ENCODE measurements around the gene EHBP1L1. TPM values are rescaled to one million over a fixed set of nuclear protein-coding genes. Genes with fewer than 3 reads are reported as not detected.

EHBP1L1 gene
- total RNA-seq, 1 experiment from 2014 or later = 105 TPM

DNA sequence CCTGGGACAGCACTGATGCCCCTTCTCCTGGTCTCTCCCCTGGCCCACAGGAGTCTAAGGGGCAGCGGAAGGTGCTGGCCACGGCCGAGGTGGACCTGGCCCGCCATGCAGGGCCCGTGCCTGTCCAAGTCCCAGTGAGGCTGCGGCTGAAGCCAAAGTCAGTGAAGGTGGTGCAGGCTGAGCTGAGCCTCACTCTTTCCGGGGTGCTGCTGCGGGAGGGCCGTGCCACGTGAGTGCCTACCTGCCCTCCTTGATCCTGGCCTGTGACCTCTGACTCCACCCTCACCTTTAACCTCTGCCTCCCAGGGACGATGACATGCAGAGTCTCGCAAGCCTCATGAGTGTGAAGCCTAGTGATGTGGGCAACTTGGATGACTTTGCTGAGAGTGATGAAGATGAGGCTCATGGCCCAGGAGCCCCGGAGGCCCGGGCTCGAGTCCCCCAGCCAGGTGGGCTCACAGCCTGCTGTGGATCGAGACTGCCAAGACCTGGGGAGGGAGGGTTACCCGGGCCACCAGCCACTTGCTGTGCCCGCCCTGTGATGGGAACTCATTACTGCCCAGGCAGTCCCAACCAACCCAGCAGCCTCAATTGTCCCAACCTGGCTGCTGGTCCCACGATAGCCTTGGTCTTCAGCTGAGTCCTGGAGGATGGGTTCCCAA lies 4.3 kb downstream of the EHBP1L1 start:
- POLR2A ChIA-PET = no interaction called here
- H3K9me2 ChIP-seq (ENCODE audit: insufficient read depth) = no peaks in the 10 kb centered on the region
- DNase-seq (ENCODE audit: low read depth, low spot score) = no peak
- intact Hi-C loops (cut with micrococcal nuclease) = no loop called here
- H3K4me1 ChIP-seq (ENCODE audit: control insufficient read depth in 1 of 2, insufficient read depth in 2 of 2, low read length in 2 of 2) = peaks cover 22 to 26% of the 10 kb centered on the region in 2 experiments
- no peaks in the 10 kb centered on the region for H3K27me3 ChIP-seq (ENCODE audit: insufficient read depth, low read length)
- H2AFZ ChIP-seq (ENCODE audit: low read depth, low read length, poor library complexity, severe bottlenecking) = no peak overlapping the region
- no peaks in the 10 kb centered on the region for H3K9me3 ChIP-seq (ENCODE audit: control insufficient read depth in 1 of 2, insufficient read depth in 1 of 2, low read depth in 1 of 2, low read length in 2 of 2)
- CTCF ChIA-PET = no interaction called here
- H4K20me1 ChIP-seq (ENCODE audit: insufficient read depth) = no peaks in the 10 kb centered on the region
- no peak for TF ChIP-seq ELF1 (IDR thresholded peaks at IDR 0.05; ENCODE audit: borderline replicate concordance, low read depth)
- no peak for ATAC-seq
- RAD21 ChIA-PET (ENCODE audit: low non-redundant PET in 1 of 2, low total read pairs in 2 of 2, uncharacterized antibody in 2 of 2, unreplicated experiment in 2 of 2) = no interaction called here
- no TSS peak for BruUV-seq (replicated peaks)
- no peak overlapping the region for H3K27ac ChIP-seq (ENCODE audit: low read depth, low read length)
- no peak overlapping the region for H3K4me3 ChIP-seq (replicated peaks in 1 of 2; ENCODE audit: low read depth in 1 of 2, low read length in 2 of 2)
- H3K4me2 ChIP-seq (ENCODE audit: low read length) = no peak overlapping the region
- H3K79me2 ChIP-seq (ENCODE audit: insufficient read depth, low read length) = peaks cover 19% of the 10 kb centered on the region; the same call in 1 of the 2 replicates
- peaks cover 2 to 4% of the 10 kb centered on the region in 2 experiments; a peak in 2 of 4 replicates for H3K36me3 ChIP-seq (ENCODE audit: control insufficient read depth in 1 of 2, insufficient read depth in 2 of 2, low read length in 2 of 2)
- no peak overlapping the region for H3K9ac ChIP-seq (ENCODE audit: low read length)

DNA sequence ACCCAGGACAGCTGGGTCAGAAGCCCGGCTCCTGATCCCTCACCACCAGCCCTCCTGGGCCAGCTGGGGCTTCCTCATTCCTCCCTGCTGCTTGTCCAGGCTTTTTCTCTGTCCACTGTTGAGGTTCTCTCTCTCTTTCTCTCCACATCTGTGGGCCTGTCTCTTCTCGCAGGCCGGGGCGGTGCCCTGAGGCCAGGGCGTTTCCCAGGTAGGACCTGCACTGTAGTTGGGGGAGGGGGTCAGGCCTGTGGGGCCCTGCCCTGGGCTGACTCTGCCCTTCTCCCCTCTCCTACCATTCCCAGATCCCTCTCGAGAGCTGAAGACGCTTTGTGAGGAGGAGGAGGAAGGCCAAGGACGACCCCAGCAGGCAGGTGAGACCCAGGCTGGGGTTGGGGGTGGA lies 4.9 kb downstream of the EHBP1L1 start:
- intact Hi-C loops (cut with micrococcal nuclease) = no loop called here
- no peaks in the 10 kb centered on the region for H4K20me1 ChIP-seq (ENCODE audit: insufficient read depth)

More for the DNA sequence above, 4.9 kb downstream of the EHBP1L1 start:
- POLR2A ChIA-PET = no interaction called here
- no peak for DNase-seq (ENCODE audit: low read depth, low spot score)
- H3K4me1 ChIP-seq (ENCODE audit: control insufficient read depth in 1 of 2, insufficient read depth in 2 of 2, low read length in 2 of 2) = peaks cover 18 to 20% of the 10 kb centered on the region in 2 experiments
- CTCF ChIA-PET = no interaction called here
- H2AFZ ChIP-seq (ENCODE audit: low read depth, low read length, poor library complexity, severe bottlenecking) = no peak overlapping the region
- H3K4me2 ChIP-seq (ENCODE audit: low read length) = no peak overlapping the region
- peaks cover 2 to 4% of the 10 kb centered on the region in 2 experiments; a peak in 2 of 4 replicates for H3K36me3 ChIP-seq (ENCODE audit: control insufficient read depth in 1 of 2, insufficient read depth in 2 of 2, low read length in 2 of 2)
- H3K27me3 ChIP-seq (ENCODE audit: insufficient read depth, low read length) = no peaks in the 10 kb centered on the region
- ATAC-seq = no peak
- no peaks in the 10 kb centered on the region for H3K9me2 ChIP-seq (ENCODE audit: insufficient read depth)
- no peak overlapping the region for H3K4me3 ChIP-seq (replicated peaks in 1 of 2; ENCODE audit: low read depth in 1 of 2, low read length in 2 of 2)
- peaks cover 19% of the 10 kb centered on the region; the same call in 1 of the 2 replicates for H3K79me2 ChIP-seq (ENCODE audit: insufficient read depth, low read length)
- H3K9ac ChIP-seq (ENCODE audit: low read length) = no peak overlapping the region
- RAD21 ChIA-PET (ENCODE audit: low non-redundant PET in 1 of 2, low total read pairs in 2 of 2, uncharacterized antibody in 2 of 2, unreplicated experiment in 2 of 2) = no interaction called here
- no TSS peak for BruUV-seq (replicated peaks)
- no peak overlapping the region for H3K27ac ChIP-seq (ENCODE audit: low read depth, low read length)
- H3K9me3 ChIP-seq (ENCODE audit: control insufficient read depth in 1 of 2, insufficient read depth in 1 of 2, low read depth in 1 of 2, low read length in 2 of 2) = no peaks in the 10 kb centered on the region
- no peak for TF ChIP-seq POLR2A (IDR thresholded peaks at IDR 0.05; ENCODE audit: borderline replicate concordance, extremely low read depth, insufficient read depth, insufficient read length)
- TF ChIP-seq ELF1 (IDR thresholded peaks at IDR 0.05; ENCODE audit: borderline replicate concordance, low read depth) = no peak
- TF ChIP-seq CEBPB (IDR thresholded peaks at IDR 0.05; ENCODE audit: low read depth) = no peak
- no peak for TF ChIP-seq YY1 (IDR thresholded peaks at IDR 0.05; ENCODE audit: extremely low read depth, insufficient replicate concordance, low read depth, low read length)
- TF ChIP-seq FOSL1 (IDR thresholded peaks at IDR 0.05; ENCODE audit: low read depth) = no peak
- no peak for TF ChIP-seq JUND (IDR thresholded peaks at IDR 0.05)
- TF ChIP-seq, protein P1, sequence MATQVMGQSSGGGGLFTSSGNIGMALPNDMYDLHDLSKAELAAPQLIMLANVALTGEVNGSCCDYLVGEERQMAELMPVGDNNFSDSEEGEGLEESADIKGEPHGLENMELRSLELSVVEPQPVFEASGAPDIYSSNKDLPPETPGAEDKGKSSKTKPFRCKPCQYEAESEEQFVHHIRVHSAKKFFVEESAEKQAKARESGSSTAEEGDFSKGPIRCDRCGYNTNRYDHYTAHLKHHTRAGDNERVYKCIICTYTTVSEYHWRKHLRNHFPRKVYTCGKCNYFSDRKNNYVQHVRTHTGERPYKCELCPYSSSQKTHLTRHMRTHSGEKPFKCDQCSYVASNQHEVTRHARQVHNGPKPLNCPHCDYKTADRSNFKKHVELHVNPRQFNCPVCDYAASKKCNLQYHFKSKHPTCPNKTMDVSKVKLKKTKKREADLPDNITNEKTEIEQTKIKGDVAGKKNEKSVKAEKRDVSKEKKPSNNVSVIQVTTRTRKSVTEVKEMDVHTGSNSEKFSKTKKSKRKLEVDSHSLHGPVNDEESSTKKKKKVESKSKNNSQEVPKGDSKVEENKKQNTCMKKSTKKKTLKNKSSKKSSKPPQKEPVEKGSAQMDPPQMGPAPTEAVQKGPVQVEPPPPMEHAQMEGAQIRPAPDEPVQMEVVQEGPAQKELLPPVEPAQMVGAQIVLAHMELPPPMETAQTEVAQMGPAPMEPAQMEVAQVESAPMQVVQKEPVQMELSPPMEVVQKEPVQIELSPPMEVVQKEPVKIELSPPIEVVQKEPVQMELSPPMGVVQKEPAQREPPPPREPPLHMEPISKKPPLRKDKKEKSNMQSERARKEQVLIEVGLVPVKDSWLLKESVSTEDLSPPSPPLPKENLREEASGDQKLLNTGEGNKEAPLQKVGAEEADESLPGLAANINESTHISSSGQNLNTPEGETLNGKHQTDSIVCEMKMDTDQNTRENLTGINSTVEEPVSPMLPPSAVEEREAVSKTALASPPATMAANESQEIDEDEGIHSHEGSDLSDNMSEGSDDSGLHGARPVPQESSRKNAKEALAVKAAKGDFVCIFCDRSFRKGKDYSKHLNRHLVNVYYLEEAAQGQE (IDR thresholded peaks at IDR 0.05; ENCODE audit: low read depth) = no peak
- no peak for TF ChIP-seq ZNF274 (IDR thresholded peaks at IDR 0.05; ENCODE audit: low read depth, low read length)
- no peak for TF ChIP-seq SRF (IDR thresholded peaks at IDR 0.05; ENCODE audit: low read depth)
- no peak for TF ChIP-seq EGR1 (IDR thresholded peaks at IDR 0.05; ENCODE audit: low read depth)
- no peak for TF ChIP-seq POLR2AphosphoS5 (IDR thresholded peaks at IDR 0.05; ENCODE audit: low read depth, low read length)
